Liver (tissue), 9 donors: Measurements from ENCODE around the gene PRSS8. TPM values are rescaled to one million over a fixed set of nuclear protein-coding genes. Genes with fewer than 3 reads are reported as not detected.
"Not testable (repeated sequence)": the region's sequence is repeated elsewhere in the genome, so short reads cannot be mapped to it uniquely, and the experiment has no call there.

Source experiments
- DNase-seq: peaks from one replicate; pipeline ENCODE4 v3.0.0-alpha.2; 2017; ENCODE audit warnings: low spot score
- H3K27ac ChIP-seq, 2 donors: one replicate each; pipeline ENCODE4 v1.7.0; 2013; ENCODE audit warnings: inconsistent platforms in 2 of 2, low read length in 2 of 2, control low read depth in 1 of 2, low read depth in 1 of 2, mild to moderate bottlenecking in 1 of 2
- H3K27me3 ChIP-seq, 4 donors: one replicate each; pipeline versions ENCODE4 v1.6.1 to v1.7.0; 2013; ENCODE audit warnings: low read length in 3 of 4, inconsistent platforms in 1 of 4, mild to moderate bottlenecking in 1 of 4, moderate library complexity in 1 of 4; ENCODE audit not compliant: control insufficient read depth in 4 of 4, insufficient read depth in 4 of 4
- H3K36me3 ChIP-seq, 4 donors: one replicate each; pipeline versions ENCODE4 v1.6.1 to v1.7.0; 2013; ENCODE audit warnings: low read length in 3 of 4, mild to moderate bottlenecking in 3 of 4, low read depth in 1 of 4, moderate library complexity in 1 of 4; ENCODE audit not compliant: control insufficient read depth in 4 of 4, insufficient read depth in 3 of 4
- H3K4me1 ChIP-seq, 4 donors: one replicate each; pipeline versions ENCODE4 v1.6.1 to v1.7.0; 2013; ENCODE audit warnings: low read length in 3 of 4, mild to moderate bottlenecking in 3 of 4, moderate library complexity in 1 of 4; ENCODE audit not compliant: control insufficient read depth in 4 of 4, insufficient read depth in 4 of 4
- H3K4me3 ChIP-seq, 3 donors: one replicate each; pipeline versions ENCODE4 v1.6.1 to v1.7.0; 2013; ENCODE audit warnings: low read length in 3 of 3, control low read depth in 1 of 3, low read depth in 1 of 3, mild to moderate bottlenecking in 1 of 3
- H3K9ac ChIP-seq, 2 donors: one replicate each; pipeline ENCODE4 v1.7.0; 2013; ENCODE audit warnings: low read length in 2 of 2, mild to moderate bottlenecking in 2 of 2, moderate library complexity in 2 of 2, control low read depth in 1 of 2, low read depth in 1 of 2
- H3K9me3 ChIP-seq, 4 donors: one replicate each; pipeline versions ENCODE4 v1.6.1 to v1.7.0; 2013; ENCODE audit warnings: low read length in 3 of 4; ENCODE audit not compliant: control insufficient read depth in 4 of 4
- EGR1 ChIP-seq, 2 donors: IDR thresholded peaks; 2 replicates each; pipeline ENCODE4 v1.6.1; 2016 to 2018; ENCODE audit warnings: antibody characterized with exemption in 2 of 2, low read depth in 2 of 2
- FOXA1 ChIP-seq: IDR thresholded peaks from 2 replicates; pipeline ENCODE4 v1.6.1; 2016; ENCODE audit warnings: antibody characterized with exemption
- HNF4G ChIP-seq: IDR thresholded peaks from 2 replicates; pipeline ENCODE4 v1.6.1; 2016; ENCODE audit warnings: antibody characterized with exemption
- JUND ChIP-seq, 2 donors: IDR thresholded peaks; 2 replicates each; pipeline ENCODE4 v1.6.1; 2016; ENCODE audit warnings: antibody characterized with exemption in 2 of 2
- MAX ChIP-seq: IDR thresholded peaks from 2 replicates; pipeline ENCODE4 v1.6.1; 2016; ENCODE audit warnings: antibody characterized with exemption
- NR2F2 ChIP-seq: IDR thresholded peaks from 2 replicates; pipeline ENCODE4 v1.6.1; 2016; ENCODE audit warnings: antibody characterized with exemption
- RAD21 ChIP-seq, 2 donors: IDR thresholded peaks; 2 replicates each; pipeline ENCODE4 v1.6.1; 2016; ENCODE audit warnings: antibody characterized with exemption in 2 of 2, mild to moderate bottlenecking in 2 of 2
- REST ChIP-seq: IDR thresholded peaks from 2 replicates; pipeline ENCODE4 v1.6.1; 2016; ENCODE audit warnings: antibody characterized with exemption, mild to moderate bottlenecking
- RXRA ChIP-seq, 2 donors: IDR thresholded peaks; 2 replicates each; pipeline ENCODE4 v1.6.1; 2017 to 2018; ENCODE audit warnings: antibody characterized with exemption in 2 of 2, mild to moderate bottlenecking in 1 of 2
- SP1 ChIP-seq: IDR thresholded peaks from 2 replicates; pipeline ENCODE4 v1.6.1; 2018; ENCODE audit warnings: antibody characterized with exemption, mild to moderate bottlenecking
- YY1 ChIP-seq: IDR thresholded peaks from 2 replicates; pipeline ENCODE4 v1.6.1; 2016; ENCODE audit warnings: antibody characterized with exemption, mild to moderate bottlenecking
- WGBS: extraction: QIAGEN DNeasy Blood & Tissue Kit; methylation state at CpG from one replicate; pipeline ENCODE4 v1.1.7; 2013; 5-methylcytosine and 5-hydroxymethylcytosine counted together
- polyA plus RNA-seq, 2 donors: library from polyadenylated mRNA; stranded (reverse) in 1 of 2; unstranded in 1 of 2; fragments of 200-250 nt in 1 of 2; fragments of >200 nt in 1 of 2; fragmentation: Nextera tagmentation in 1 of 2; extraction: Ambion mirVana in 1 of 2; gene quantifications; one replicate each; pipeline versions ENCODE4 v1.2.1 to v1.2.3, GENCODE V29; 2013 to 2015
- total RNA-seq, 2 donors: library from RNA; depleted of rRNA; stranded (reverse); fragments of >200 nt; gene quantifications; one replicate each; pipeline ENCODE4 v1.2.3, GENCODE V29; 2014
- TF ChIP-seq, protein P1 (sequence below): IDR thresholded peaks from 2 replicates; pipeline ENCODE4 v1.6.1; 2016; ENCODE audit warnings: antibody characterized with exemption
- TF ChIP-seq, protein P2 (sequence below): fragments of 150-350 bp; IDR thresholded peaks from 2 replicates; pipeline ENCODE4 v1.5.1; 2017; ENCODE audit warnings: improper control_type of control experiment, low read depth, low read length; ENCODE audit not compliant: missing input control
- donor health status: healthy.
- donor health status: healthy.
- donor health status: healthy.
- donor health status: healthy.
- donor health status: healthy.

Gene PRSS8
- total and polyA plus RNA-seq, 4 donors = 1.1 to 50.1 (median 8.4) TPM

DNA sequence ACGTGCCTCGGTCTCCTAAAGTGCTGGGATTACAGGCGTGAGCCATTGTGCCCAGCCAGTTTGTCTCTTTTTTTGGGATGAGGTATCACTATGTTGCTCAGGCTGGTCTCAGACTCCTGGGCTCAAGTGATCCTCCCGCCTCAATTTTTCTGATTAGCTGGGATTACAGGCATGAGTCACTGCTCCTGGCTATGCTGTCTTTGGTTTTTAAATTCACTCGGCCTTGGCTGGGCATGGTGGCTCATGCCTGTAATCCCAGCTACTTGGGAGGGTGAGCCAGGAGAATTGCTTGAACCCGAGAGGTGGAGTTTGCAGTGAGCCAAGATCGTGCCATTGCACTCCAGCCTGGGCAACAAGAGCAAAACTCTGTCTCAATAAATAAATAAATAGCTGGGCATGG lies 8.9 kb upstream of the PRSS8 start:
- H3K27ac ChIP-seq, H3K36me3 ChIP-seq, DNase-seq, H3K27me3 ChIP-seq, H3K9me3 ChIP-seq, H3K9ac ChIP-seq, H3K4me3 ChIP-seq: not testable (repeated sequence)
- peaks cover 14 to 28% (median 22%) of the 10 kb centered on the region in 4 donors for H3K4me1 ChIP-seq
- WGBS = 92% methylated on average over 7 of the region's 7 CpGs

- no peak overlapping the region for H3K27ac ChIP-seq
- WGBS = 96% methylated on average over 8 of the region's 8 CpGs
- H3K9ac ChIP-seq = no peak overlapping the region
- H3K36me3 ChIP-seq = no peaks in the 10 kb centered on the region
- H3K9me3 ChIP-seq = no peaks in the 10 kb centered on the region
- TF ChIP-seq FOXA1 = no peak
- TF ChIP-seq NR2F2 = no peak
- TF ChIP-seq MAX = no peak
- TF ChIP-seq RAD21 (IDR thresholded peaks at IDR 0.05) = no peak
- no peak for TF ChIP-seq HNF4G
- TF ChIP-seq RXRA (IDR thresholded peaks at IDR 0.05) = no peak
- TF ChIP-seq YY1 = no peak
- TF ChIP-seq EGR1 (IDR thresholded peaks at IDR 0.05; ENCODE audit: low read depth in 2 of 2) = no peak
- no peak for TF ChIP-seq JUND (IDR thresholded peaks at IDR 0.05)
- no peak for TF ChIP-seq REST
- no peak for TF ChIP-seq SP1
- H3K4me3 ChIP-seq = no peak overlapping the region
- H3K27me3 ChIP-seq = no peaks in the 10 kb centered on the region
- no peak for DNase-seq
- H3K4me1 ChIP-seq = peaks cover 14 to 28% (median 22%) of the 10 kb centered on the region in 4 donors
Observed at GRCh38 chr16:31143694-31144148, 8.2 kb upstream of the PRSS8 start.

DNA sequence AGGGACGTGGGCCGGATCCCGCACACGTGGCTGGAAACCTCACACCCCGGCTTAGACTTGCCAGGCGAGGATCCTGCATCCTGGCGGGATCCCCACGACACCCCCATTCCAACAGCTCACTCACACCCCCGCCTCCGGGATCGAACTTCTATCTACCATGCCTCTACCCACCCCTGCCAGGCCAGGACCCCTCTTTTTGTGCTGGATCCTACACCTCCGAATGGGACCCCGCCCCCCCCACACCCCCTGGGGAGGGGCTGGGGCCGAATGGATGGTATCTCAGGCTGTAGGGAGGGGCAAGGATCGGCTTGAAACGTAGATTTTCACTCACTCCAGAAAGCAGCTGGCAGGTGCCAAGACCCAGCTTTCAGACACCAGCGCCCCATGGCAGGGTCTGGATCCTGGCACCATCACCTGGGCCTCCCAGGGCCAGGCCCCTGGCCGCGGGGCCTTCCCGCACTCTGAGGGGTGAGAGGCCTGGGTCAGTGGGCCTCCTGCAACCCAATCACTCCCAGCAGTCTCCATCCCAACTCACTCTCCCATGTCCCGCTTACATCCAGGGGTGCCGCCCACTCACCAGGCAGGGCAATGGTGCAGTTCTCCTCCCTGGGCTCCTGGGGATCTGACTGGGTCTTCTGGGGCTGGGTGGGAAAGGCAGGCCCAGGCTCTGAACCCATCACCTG lies 7.6 kb upstream of the PRSS8 start:
- peaks cover 14 to 26% (median 20%) of the 10 kb centered on the region in 4 donors for H3K4me1 ChIP-seq
- TF ChIP-seq, protein P1, sequence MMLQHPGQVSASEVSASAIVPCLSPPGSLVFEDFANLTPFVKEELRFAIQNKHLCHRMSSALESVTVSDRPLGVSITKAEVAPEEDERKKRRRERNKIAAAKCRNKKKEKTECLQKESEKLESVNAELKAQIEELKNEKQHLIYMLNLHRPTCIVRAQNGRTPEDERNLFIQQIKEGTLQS = no peak
- TF ChIP-seq, protein P2, sequence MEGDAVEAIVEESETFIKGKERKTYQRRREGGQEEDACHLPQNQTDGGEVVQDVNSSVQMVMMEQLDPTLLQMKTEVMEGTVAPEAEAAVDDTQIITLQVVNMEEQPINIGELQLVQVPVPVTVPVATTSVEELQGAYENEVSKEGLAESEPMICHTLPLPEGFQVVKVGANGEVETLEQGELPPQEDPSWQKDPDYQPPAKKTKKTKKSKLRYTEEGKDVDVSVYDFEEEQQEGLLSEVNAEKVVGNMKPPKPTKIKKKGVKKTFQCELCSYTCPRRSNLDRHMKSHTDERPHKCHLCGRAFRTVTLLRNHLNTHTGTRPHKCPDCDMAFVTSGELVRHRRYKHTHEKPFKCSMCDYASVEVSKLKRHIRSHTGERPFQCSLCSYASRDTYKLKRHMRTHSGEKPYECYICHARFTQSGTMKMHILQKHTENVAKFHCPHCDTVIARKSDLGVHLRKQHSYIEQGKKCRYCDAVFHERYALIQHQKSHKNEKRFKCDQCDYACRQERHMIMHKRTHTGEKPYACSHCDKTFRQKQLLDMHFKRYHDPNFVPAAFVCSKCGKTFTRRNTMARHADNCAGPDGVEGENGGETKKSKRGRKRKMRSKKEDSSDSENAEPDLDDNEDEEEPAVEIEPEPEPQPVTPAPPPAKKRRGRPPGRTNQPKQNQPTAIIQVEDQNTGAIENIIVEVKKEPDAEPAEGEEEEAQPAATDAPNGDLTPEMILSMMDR = no peak
- TF ChIP-seq EGR1 (IDR thresholded peaks at IDR 0.05; ENCODE audit: low read depth in 2 of 2) = no peak
- H3K9ac ChIP-seq = peak overlapping the region in 1 of 2 donors; percentile 32
- WGBS = 64% methylated on average over 22 of the region's 22 CpGs
- H3K4me3 ChIP-seq = peak overlapping the region in 1 of 3 donors; percentile 62
- no peak for DNase-seq
- no peaks in the 10 kb centered on the region for H3K9me3 ChIP-seq
- no peaks in the 10 kb centered on the region for H3K27me3 ChIP-seq
- no peaks in the 10 kb centered on the region for H3K36me3 ChIP-seq
- H3K27ac ChIP-seq = peak overlapping the region in 1 of 2 donors; percentile 81
